Right atrium auricular region (tissue), 2 donors: ENCODE measurements around the gene PSMB2. TPM values are rescaled to one million over a fixed set of nuclear protein-coding genes. Genes with fewer than 3 reads are reported as not detected.
A peak's percentile ranks its signal among the peaks of the same experiment; 100 is the strongest.

Experiments used
- DNase-seq: peaks from one replicate; pipeline ENCODE4 v3.0.0-alpha.2; 2019; ENCODE audit warnings: low spot score
- H3K27ac ChIP-seq, 2 donors: fragments of 200-600 bp; sonication (generic); 1 replicate in 1 of 2; 2 replicates in 1 of 2; pipeline ENCODE4 v1.5.1; 2016 to 2019
- H3K27me3 ChIP-seq, 2 donors: fragments of 200-600 bp; sonication (generic); one replicate each; pipeline versions ENCODE4 v1.5.1 to v1.6.0; 2017 to 2019
- H3K36me3 ChIP-seq: fragments of 200-600 bp; sonication (generic); one replicate; pipeline ENCODE4 v1.5.1; 2016
- H3K4me1 ChIP-seq, 2 donors: fragments of 200-600 bp; sonication (generic); one replicate each; pipeline versions ENCODE4 v1.5.1 to v1.6.0; 2017 to 2019
- H3K4me3 ChIP-seq, 2 donors: fragments of 200-600 bp; sonication (generic); 1 replicate in 1 of 2; 2 replicates in 1 of 2; pipeline ENCODE4 v1.5.1; 2017 to 2019; ENCODE audit warnings: mild to moderate bottlenecking in 1 of 2, moderate library complexity in 1 of 2
- H3K9me3 ChIP-seq, 2 donors: fragments of 200-600 bp; sonication (generic); one replicate each; pipeline ENCODE4 v1.5.1; 2019
- total RNA-seq, 2 donors: library from RNA; depleted of rRNA; stranded (reverse); fragments of >200 nt; gene quantifications; one replicate each; pipeline ENCODE4 v1.1.0, GENCODE V29; 2016
- TF ChIP-seq, protein P1 (sequence below), 2 donors: fragments of 200-600 bp; sonication (generic); IDR thresholded peaks; one replicate each; pipeline ENCODE4 v1.5.1; 2019; ENCODE audit warnings: antibody characterized with exemption in 2 of 2

Gene PSMB2
- total RNA-seq, 2 donors from 2014 or later = 30.4 to 31.7 TPM

DNA sequence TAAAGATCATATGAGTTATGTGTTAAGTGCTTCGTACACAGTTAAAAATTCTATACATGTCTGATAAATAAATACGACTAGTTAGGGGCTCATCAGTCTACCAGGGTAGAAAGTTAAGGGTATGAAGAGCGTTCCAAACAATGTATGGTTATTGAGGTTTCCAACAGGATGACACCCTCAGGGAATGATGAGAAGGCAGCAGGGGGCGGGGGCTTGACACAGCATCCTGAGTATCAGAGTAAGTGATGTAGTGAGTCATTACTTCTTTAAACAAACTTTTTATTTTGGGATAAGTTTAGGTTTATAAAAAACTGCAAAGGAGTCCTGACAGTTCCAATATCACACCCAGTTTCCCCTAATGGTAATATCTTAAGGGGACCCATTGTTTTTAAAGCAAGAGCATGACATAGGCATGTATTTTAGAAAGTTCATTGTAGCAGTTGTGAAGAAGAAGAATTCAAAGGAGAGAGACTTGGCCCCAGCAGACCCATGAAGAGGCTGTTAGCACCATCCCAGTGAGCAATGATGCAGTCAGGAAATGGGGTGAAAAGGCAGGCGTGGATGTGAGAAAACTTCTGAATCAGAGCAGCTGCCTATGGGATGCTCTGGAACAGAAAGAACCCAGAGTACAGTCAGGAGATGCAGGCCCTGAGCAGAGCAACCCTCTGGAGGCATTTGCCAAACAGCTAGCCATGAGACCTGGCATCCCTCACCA is 15.0 kb upstream of the PSMB2 start:
- Histone ChIP-seq H3K9me3 (no peaks in the 10 kb centered on the region), H3K4me1 (no peaks in the 10 kb centered on the region), H3K4me3 (no peak overlapping the region), H3K27ac (no peak overlapping the region), H3K36me3 (no peaks in the 10 kb centered on the region), H3K27me3 (no peaks in the 10 kb centered on the region)
- no peak for DNase-seq
- TF ChIP-seq, protein P1, sequence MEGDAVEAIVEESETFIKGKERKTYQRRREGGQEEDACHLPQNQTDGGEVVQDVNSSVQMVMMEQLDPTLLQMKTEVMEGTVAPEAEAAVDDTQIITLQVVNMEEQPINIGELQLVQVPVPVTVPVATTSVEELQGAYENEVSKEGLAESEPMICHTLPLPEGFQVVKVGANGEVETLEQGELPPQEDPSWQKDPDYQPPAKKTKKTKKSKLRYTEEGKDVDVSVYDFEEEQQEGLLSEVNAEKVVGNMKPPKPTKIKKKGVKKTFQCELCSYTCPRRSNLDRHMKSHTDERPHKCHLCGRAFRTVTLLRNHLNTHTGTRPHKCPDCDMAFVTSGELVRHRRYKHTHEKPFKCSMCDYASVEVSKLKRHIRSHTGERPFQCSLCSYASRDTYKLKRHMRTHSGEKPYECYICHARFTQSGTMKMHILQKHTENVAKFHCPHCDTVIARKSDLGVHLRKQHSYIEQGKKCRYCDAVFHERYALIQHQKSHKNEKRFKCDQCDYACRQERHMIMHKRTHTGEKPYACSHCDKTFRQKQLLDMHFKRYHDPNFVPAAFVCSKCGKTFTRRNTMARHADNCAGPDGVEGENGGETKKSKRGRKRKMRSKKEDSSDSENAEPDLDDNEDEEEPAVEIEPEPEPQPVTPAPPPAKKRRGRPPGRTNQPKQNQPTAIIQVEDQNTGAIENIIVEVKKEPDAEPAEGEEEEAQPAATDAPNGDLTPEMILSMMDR (IDR thresholded peaks at IDR 0.05) = no peak

DNA sequence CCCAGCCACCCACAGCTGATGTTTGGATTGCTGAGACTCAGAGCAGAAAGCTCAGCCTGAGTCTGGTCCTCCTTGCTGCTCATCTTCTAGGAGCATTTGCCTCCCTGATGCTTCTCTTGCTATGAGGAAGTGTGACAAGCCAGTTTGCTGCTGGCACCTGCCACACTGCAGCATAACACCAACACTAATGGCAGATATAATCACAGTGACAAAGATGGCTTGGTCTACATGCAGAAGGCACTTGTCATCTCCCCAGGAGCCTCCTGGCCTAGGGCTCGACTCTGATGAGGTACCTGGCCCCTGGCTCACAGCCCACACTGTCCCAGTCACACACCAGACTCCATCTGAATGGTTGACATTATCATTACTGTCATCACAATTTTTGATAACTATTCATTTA is 13.9 kb upstream of the PSMB2 start:
- no peaks in the 10 kb centered on the region for H3K4me1 ChIP-seq
- DNase-seq = peak; percentile 11
- no peaks in the 10 kb centered on the region for H3K27me3 ChIP-seq
- no peak overlapping the region for H3K4me3 ChIP-seq
- TF ChIP-seq, protein P1 (IDR thresholded peaks at IDR 0.05) = no peak
- no peak overlapping the region for H3K27ac ChIP-seq
- no peaks in the 10 kb centered on the region for H3K36me3 ChIP-seq
- no peaks in the 10 kb centered on the region for H3K9me3 ChIP-seq

DNA sequence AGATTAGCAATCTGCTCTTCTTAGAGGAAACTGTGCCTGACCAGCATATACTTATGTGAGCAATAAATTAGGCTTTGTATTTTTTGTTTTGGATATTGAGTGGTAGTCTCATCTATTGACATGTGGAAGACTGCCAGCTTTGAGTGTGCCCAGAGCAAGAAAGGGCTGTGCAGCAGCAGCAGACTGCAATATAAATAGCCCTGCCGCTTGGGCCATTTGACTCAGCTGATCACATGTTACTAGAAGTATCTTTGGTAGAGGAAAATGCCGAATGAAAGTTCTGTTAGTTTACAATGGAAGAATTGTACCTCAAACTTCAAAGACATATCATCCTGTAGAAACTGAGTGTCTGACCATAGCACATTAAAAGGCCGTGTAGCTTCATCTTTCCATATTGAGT is 9.1 kb upstream of the PSMB2 start:
- DNase-seq = no peak
- H3K9me3 ChIP-seq = no peaks in the 10 kb centered on the region
- no peaks in the 10 kb centered on the region for H3K4me1 ChIP-seq
- no peak overlapping the region for H3K4me3 ChIP-seq
- H3K27me3 ChIP-seq = no peaks in the 10 kb centered on the region
- no peak overlapping the region for H3K27ac ChIP-seq
- H3K36me3 ChIP-seq = no peaks in the 10 kb centered on the region
- TF ChIP-seq, protein P1 (IDR thresholded peaks at IDR 0.05) = no peak

DNA sequence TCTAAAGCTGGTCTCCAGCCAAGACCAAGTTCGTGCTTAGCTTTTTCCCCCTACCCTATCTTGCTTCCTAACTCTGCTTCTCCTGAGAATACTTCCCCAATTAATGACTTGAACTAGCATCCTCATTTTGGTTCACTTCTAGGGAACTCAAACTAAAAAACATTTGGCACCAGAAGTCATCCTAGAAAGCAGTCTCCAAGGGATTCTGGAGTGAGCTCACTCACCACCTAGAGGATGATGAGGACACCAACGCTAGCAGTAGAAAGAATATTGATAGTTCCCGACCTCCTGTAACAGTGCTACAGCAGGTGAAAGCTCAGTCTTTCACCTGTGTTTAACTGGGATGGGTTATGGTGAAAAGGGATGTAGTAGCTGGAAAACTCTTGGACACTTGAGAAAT is 4.7 kb upstream of the PSMB2 start:
- Histone ChIP-seq H3K27ac (no peak overlapping the region), H3K9me3 (no peaks in the 10 kb centered on the region), H3K27me3 (no peaks in the 10 kb centered on the region)

DNA sequence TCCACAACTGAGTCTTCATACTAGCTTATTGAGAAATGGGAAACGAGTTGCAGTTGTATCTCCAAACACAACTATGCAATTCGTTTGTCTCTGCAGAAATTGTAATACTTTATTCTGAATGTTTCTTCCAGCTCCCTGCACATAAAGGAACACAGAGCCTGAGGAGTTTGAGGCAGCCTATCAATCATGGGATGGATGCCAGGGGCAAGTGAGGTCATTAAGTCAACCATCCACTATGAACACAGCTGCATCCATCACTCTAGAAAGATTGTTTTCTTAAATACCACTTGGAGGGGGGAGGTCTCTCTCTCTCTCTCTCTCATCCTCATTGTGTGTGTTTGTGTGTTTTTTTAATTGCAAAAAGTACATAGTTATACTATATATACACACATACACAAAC is 2.9 kb upstream of the PSMB2 start:
- no peaks in the 10 kb centered on the region for H3K27me3 ChIP-seq
- TF ChIP-seq, protein P1 (IDR thresholded peaks at IDR 0.05) = no peak
- no peak overlapping the region for H3K27ac ChIP-seq
- DNase-seq = no peak
- H3K4me3 ChIP-seq = no peak overlapping the region
- no peaks in the 10 kb centered on the region for H3K36me3 ChIP-seq
- H3K9me3 ChIP-seq = no peaks in the 10 kb centered on the region
- peaks cover 0 to 14% of the 10 kb centered on the region in 2 donors for H3K4me1 ChIP-seq

More for the DNA sequence above, 4.7 kb upstream of the PSMB2 start:
- Histone ChIP-seq H3K4me1 (no peaks in the 10 kb centered on the region), H3K4me3 (no peak overlapping the region), H3K36me3 (no peaks in the 10 kb centered on the region)
- no peak for DNase-seq
- TF ChIP-seq, protein P1 (IDR thresholded peaks at IDR 0.05) = no peak

DNA sequence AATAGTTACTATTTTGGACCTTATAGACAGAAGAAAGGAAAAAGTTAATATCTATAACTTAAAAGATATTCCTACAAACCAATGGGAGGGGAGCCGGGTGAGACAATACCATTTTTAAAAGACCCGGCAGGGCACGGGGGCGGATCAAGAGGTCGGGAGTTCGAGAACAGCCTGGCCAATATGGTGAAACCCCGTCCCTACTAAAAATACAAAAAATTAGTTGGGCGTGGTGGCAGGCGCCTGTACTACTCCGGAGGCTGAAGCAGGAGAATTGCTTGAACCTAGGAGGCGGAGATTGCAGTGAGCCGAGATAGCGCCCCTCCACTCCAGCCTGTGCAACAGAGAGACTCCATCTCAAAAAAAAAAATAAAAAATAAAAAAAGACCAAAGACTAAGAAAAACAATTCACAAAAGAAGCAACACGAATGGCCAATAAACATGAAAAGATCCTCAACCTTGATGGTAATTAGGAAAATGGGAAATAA is 1.2 kb upstream of the PSMB2 start:
- no peaks in the 10 kb centered on the region for H3K27me3 ChIP-seq

More for the DNA sequence above, 1.2 kb upstream of the PSMB2 start:
- no peaks in the 10 kb centered on the region for H3K9me3 ChIP-seq
- H3K4me1 ChIP-seq = peaks cover 0 to 30% of the 10 kb centered on the region in 2 donors
- H3K4me3 ChIP-seq = peak overlapping the region; percentile 63 to 75
- DNase-seq = no peak
- TF ChIP-seq, protein P1 (IDR thresholded peaks at IDR 0.05) = no peak
- H3K27ac ChIP-seq = peak overlapping the region; percentile 82 to 89
- H3K36me3 ChIP-seq = no peaks in the 10 kb centered on the region
